OCI-LY7 (cell line): ENCODE data around the gene DNAH14.

ENCODE experiments used
- EZH2phosphoT487 ChIP-seq: fragments of 200-600 bp; sonication (generic); IDR thresholded peaks from 2 replicates; pipeline ENCODE4 v1.6.1; 2018; ENCODE audit warnings: low read depth, borderline replicate concordance, mild to moderate bottlenecking, mixed run types, antibody characterized with exemption, low read length, moderate library complexity, mixed read lengths
- TF ChIP-seq, protein P1 (sequence below): fragments of 200-600 bp; sonication (generic); conservative IDR thresholded peaks from 2 replicates; pipeline ENCODE4 v1.5.1; 2014; ENCODE audit warnings: mild to moderate bottlenecking, antibody characterized with exemption, low read length, moderate library complexity, mixed read lengths

DNA sequence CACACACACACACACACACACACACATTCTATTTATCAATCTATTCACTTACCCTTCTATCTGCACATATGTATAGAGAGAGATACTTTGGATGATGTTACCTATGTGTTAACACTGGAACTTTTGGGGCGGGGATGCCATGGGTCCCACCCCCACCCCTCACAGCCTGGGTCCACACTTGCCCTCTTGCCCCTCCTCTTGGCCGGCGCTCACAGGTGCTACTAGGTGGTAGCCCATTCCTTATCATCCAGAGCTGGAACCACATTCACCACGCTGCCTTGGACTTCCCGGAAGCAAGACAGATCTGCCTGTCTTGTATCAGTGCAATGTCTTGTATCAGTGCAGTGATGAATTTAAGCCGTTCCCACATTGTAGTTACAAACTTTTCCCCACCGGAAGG, 413.2 kb downstream of the DNAH14 start:
- TF ChIP-seq, protein P1, sequence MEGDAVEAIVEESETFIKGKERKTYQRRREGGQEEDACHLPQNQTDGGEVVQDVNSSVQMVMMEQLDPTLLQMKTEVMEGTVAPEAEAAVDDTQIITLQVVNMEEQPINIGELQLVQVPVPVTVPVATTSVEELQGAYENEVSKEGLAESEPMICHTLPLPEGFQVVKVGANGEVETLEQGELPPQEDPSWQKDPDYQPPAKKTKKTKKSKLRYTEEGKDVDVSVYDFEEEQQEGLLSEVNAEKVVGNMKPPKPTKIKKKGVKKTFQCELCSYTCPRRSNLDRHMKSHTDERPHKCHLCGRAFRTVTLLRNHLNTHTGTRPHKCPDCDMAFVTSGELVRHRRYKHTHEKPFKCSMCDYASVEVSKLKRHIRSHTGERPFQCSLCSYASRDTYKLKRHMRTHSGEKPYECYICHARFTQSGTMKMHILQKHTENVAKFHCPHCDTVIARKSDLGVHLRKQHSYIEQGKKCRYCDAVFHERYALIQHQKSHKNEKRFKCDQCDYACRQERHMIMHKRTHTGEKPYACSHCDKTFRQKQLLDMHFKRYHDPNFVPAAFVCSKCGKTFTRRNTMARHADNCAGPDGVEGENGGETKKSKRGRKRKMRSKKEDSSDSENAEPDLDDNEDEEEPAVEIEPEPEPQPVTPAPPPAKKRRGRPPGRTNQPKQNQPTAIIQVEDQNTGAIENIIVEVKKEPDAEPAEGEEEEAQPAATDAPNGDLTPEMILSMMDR, result no peak
- TF ChIP-seq EZH2phosphoT487, result no peak
